GM21526 (cell line): ENCODE measurements around the gene PLA2G4F.

Experiments
- ATAC-seq: cut with Tn5 transposase; IDR thresholded peaks from one replicate; pipeline ENCODE4 v1.9.1; 2021; ENCODE audit warnings: moderate library complexity; ENCODE audit not compliant: unreplicated experiment, low FRiP score

PLA2G4F gene, protein sequence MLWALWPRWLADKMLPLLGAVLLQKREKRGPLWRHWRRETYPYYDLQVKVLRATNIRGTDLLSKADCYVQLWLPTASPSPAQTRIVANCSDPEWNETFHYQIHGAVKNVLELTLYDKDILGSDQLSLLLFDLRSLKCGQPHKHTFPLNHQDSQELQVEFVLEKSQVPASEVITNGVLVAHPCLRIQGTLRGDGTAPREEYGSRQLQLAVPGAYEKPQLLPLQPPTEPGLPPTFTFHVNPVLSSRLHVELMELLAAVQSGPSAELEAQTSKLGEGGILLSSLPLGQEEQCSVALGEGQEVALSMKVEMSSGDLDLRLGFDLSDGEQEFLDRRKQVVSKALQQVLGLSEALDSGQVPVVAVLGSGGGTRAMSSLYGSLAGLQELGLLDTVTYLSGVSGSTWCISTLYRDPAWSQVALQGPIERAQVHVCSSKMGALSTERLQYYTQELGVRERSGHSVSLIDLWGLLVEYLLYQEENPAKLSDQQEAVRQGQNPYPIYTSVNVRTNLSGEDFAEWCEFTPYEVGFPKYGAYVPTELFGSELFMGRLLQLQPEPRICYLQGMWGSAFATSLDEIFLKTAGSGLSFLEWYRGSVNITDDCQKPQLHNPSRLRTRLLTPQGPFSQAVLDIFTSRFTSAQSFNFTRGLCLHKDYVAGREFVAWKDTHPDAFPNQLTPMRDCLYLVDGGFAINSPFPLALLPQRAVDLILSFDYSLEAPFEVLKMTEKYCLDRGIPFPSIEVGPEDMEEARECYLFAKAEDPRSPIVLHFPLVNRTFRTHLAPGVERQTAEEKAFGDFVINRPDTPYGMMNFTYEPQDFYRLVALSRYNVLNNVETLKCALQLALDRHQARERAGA

GRCh38 chr15:42156243-42156922 lies at the start of gene PLA2G4F:
Gene PLA2G4F (minus strand): TSS chr15:42156636. CDS start chr15:42156549, 87 bp downstream.
- ATAC-seq, result no peak

- ATAC-seq, result no peak
Observed at GRCh38 chr15:42203891-42204290, 47.5 kb upstream of the PLA2G4F start.

GRCh38 chr15:42202653-42203052 lies 46.2 kb upstream of the PLA2G4F start:
- no peak for ATAC-seq

- no peak for ATAC-seq
Observed at GRCh38 chr15:42201801-42202200, 45.4 kb upstream of the PLA2G4F start.

DNA sequence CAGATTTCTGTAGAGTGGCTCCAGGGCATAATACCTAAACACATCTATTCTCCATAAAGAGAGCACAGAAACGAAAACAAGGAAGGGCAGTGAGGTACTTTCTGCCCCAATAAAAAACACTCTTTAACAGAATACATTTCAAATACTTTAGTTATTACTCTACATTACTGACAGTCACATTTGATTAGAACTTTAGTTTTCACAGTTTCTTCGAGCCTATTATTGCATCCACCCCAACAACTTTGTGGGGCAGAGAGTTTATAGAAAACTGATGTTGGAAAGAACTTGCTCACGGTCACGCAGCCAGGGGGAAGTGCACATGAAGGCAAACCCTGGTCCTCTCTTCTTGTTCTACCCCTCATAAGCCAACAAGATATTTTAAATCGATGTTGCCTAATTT lies 42.7 kb upstream of the PLA2G4F start:
- ATAC-seq, result no peak

DNA sequence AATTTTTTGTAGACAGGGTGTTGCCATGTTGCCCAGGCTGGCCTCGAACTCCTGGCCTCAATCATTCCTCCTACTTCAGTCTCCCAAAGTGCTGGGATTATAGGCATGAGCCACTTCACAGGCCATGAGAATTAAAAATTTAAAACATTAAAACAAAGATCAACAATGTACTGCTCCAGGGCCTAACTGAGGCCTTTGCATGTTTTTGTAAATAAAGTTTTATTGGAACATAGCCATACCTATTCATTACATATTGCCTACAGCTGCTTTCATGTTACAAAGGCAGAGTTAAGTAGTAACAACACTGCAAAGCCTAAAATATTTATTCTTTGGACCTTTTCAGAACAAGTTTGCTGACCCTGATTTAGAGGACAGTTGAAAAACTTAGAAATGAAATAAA lies 42.1 kb upstream of the PLA2G4F start:
- no peak for ATAC-seq

GRCh38 chr15:42194513-42194912 lies 38.1 kb upstream of the PLA2G4F start:
- ATAC-seq, result no peak

- ATAC-seq, result no peak
Observed at GRCh38 chr15:42193383-42193782, 36.9 kb upstream of the PLA2G4F start.

DNA sequence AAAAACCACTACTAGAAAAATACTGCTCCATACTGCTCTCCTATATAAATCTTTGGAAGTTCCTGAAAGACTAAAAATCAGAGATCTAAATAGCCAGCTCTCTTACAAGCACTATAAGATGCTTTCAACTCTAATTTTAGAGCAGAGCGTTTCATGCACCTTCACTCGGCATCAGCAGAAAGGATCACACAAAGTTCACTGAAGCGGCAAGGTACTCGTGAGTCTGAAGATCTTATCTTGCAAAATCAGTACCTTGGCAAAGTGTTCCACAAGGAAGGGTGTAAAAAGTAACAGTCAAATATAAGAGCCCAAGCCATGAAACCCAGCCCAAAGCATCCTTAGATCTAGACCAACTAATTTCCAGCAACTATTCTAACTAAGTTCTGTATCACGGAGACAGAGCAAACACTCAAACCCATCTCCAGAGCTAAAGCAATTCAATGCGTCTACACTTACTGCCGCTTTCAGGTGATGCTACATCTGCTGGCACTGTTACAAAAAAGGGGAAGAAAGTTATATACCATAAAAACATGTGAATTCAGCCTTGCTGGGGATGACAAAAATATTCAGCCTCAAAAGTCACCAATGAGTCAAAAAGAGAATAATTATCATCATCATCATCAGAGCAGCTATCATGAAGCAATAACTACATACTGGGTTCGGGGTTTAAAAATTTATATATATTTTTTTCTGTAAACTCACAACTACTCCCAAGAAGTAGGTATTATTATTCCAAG lies 35.3 kb upstream of the PLA2G4F start:
- ATAC-seq, result no peak

- no peak for ATAC-seq
Observed at GRCh38 chr15:42190370-42190769, 33.9 kb upstream of the PLA2G4F start.

GRCh38 chr15:42185801-42186200 lies 29.4 kb upstream of the PLA2G4F start:
- no peak for ATAC-seq

- no peak for ATAC-seq
Observed at GRCh38 chr15:42184736-42185135, 28.3 kb upstream of the PLA2G4F start.

GRCh38 chr15:42184296-42184695 lies 27.9 kb upstream of the PLA2G4F start:
- no peak for ATAC-seq

DNA sequence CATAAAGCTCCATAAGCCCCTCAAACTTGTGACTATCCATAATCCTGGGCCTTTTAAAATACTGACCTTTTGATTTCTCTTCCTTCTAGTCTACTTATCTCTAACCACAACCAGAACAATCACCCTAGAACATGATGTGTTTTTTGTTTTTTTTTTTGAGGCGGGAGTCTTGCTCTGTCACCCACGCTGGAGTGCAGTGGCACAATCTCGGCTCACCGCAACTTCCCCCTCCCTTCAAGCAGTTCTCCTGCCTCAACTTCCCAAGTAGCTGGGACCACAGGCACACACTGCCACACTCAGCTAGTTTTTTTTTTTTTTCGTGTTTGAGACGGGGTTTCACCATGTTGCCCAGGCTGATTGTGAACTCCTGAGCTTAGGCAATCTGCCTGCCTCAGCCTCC lies 26.5 kb upstream of the PLA2G4F start:
- ATAC-seq, result no peak

GRCh38 chr15:42182328-42182886 lies 26.0 kb upstream of the PLA2G4F start:
- ATAC-seq, result no peak

- no peak for ATAC-seq
Observed at GRCh38 chr15:42178056-42178455, 21.6 kb upstream of the PLA2G4F start.

GRCh38 chr15:42175671-42176070 lies 19.2 kb upstream of the PLA2G4F start:
- ATAC-seq, result no peak

DNA sequence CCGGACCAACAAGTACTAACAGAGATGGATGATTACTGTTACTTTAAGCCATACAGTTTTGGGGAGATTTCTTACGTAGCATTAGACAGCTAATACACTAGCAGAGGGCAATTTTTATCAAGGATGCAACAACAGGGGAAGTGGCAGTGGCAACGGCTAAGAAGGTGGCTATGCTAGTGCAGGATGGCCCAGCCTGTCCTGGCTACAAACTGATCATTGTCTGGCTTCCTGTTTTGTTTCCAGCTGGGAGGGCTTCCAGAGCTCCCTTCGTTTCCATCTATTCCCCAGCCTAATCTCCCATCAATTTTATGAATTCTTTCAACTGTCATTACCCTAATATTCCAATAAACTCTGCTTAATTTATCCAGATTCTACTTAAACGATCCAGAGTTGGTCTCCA lies 16.0 kb upstream of the PLA2G4F start:
- no peak for ATAC-seq

DNA sequence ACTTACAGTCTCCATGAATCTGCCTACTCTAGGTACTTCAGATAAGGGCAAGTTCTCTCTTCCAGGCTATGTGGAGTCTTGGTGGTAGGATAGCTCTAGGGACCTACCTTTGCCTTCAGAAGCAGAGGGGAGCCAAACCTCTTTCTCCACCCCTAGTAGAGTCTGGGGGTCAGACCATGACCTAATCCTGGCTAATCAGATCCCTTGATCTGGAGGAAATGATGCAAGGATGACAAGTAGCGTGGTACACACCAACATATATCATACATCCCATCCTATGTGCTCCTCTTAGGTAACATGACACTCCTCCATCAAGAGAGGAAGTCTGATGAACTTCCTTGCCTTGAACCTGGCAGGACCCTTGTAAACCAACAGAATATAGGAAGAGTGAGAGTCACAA lies 15.4 kb upstream of the PLA2G4F start:
- no peak for ATAC-seq

DNA sequence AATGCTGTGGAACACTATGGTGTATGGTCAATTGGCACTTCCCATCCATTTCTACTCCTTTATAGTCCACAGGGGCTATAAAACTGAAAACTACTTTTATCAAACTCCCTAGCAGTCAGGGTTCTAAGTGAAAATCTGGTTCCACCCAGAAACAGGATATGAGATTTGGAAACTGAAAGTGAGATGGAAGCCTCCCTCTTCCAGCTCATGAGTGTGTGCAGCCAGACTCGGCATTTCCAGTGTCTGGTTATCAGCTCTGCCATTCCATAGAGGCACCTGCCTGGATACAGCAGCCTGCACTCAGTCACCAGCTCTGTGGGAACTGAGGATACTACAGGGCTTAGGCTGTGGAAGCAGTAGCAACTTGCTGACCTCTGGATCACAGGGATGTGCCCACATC lies 14.7 kb upstream of the PLA2G4F start:
- no peak for ATAC-seq
